Effector CD8-positive, alpha-beta T cell (primary cell): Measurements from ENCODE around the gene ATP5MC3.
A peak's percentile ranks its signal among the peaks of the same experiment; 100 is the strongest.

Experiments used
- DNase-seq: peaks from one replicate; lab custom pipeline; 2025; lab: John Stamatoyannopoulos, UW

The ATP5MC3 gene

DNA sequence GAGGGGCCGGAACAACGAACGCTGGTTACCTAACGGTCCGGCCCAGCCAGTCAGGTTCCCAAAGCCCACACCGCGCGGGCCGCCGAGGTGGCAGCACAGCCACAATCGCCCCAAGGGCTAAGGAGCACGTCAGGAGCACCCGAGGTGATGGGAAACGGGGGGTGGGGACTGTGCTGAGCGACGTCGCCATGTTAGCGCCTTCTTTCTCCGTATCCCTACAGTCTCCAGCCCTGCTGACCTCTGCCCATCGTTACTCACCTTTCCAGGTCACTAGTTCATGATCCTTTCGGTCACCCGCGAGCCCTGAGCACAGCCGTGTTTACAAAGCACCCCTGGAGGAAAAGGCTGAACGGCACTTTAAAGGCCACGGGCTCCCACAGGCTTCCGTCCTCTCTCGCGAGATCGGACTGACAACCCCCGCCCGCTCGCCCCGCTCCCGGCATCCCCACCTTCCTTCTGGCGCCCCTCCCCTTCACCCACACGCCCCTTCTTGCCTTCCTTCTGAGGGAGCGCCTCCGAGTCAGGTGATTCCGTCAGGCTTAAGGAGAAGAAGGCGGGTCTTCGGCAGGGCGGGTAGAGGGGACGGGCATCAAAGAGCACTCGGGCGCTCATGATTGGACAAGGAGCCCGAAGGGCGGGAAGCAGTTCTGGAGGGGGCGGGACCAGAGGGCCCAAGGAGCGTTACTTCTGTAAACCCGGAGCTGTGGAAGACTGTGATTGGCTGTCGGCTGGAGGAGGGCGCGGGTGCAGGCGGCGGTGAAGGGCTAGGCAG lies 13.5 kb downstream of the ATP5MC3 start, which contains the start of gene ATF2:
Gene ATF2, minus strand, starts transcription at position 412 of the 772 bp plus-strand sequence. CDS start 31,760 bp downstream, outside the sequence.
- DNase-seq, result peak; percentile 97

DNA sequence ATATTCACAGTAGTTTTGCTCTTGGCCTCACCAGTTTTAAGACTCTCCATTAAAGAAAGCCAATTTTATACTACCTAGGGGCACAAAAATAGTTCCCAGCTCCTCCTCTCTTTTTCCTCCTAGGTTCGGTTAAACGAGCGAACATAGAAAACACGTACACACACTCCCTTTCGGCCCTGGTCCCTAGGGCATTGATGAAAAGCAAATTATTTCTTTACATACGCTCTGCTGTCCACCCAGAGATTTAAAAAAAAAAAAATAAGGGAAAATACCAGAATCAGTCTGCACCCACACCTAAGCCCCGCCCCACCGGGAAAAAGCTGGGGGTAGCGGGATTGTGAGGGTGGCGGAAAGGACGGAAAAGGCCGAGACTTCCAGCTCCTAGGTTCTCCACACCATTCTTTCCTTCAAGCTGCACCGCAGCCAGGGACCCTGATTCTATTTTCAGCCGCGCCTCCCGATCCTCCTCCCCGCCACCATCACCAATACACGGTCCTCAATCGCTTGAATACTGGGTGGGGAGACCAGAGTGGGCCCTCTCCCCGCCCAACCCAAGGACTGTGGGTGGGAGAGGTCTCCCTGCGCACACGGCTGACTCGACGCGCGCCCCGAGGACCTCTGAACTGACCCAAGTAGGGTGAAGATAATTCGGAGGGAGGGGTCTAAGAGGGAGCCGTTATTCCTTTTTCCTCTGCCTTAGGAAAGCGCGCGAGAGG lies 14.3 kb downstream of the ATP5MC3 start:
- no peak for DNase-seq

DNA sequence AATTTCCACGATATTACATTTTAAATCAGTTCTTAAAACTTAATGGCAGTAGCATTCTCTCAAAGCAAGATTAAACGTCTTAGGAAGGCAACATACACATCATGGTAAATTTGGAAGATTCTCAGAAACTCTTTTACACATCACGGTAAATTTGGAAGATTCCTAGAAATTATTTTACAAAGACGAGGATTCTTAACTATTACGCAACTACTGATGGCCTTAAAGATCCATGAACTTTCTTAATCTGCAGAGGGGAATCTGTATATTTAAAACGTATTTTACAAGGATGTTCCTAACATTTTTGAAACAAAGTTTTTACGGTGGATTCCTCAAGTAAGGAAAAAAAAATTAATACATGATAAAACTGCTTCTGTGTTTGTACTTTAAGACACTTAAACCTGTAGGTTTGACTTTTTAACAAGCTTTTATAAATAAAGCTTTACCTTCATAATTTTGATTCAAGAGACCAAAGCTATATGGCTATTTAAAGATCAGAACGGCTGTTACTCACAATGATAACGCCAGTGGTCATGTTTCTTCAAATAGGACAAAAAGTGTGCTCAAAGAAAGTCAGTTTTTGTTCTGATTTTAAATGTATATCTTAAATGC lies 15.2 kb downstream of the ATP5MC3 start:
- no peak for DNase-seq

GRCh38 chr2:175164235-175164634 lies 17.3 kb downstream of the ATP5MC3 start:
- DNase-seq, result no peak

DNA sequence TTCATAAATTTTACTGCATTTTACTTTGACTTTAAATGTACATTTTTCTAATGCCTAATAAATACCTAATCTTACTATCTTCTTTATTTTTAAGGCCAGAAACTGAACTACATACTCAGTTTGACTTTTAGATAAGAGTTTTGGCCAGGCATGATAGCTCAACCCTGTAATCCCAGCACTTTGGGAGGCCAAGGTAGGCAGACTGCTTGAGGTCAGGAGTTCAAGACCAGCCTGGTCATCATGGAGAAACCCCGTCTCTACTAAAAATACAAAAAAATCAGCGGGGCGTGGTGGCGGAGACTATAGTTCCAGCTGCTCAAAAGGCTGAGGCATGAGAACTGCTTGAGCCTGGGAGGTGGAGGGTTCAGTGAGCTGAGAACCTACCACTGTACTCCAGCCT lies 22.6 kb downstream of the ATP5MC3 start:
- no peak for DNase-seq

DNA sequence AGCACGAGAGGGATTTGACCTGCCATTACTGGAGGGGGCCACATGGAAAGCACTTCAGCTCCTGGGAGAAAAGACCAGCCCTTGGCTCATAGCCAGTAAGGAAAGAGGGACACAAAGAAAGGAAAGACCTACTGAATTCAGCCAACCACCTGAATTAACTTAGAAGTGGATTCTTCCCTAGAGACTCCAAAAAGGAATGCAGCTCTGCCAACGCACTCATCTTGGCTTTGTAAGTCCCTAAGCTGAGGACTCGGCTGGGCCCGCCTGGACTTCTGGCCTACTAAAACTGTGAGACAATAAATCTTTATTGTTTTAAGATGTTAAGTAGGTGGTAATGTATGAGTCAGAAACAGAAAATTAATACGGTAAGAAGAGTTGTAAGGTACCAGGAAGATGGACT lies 25.0 kb downstream of the ATP5MC3 start:
- no peak for DNase-seq

DNA sequence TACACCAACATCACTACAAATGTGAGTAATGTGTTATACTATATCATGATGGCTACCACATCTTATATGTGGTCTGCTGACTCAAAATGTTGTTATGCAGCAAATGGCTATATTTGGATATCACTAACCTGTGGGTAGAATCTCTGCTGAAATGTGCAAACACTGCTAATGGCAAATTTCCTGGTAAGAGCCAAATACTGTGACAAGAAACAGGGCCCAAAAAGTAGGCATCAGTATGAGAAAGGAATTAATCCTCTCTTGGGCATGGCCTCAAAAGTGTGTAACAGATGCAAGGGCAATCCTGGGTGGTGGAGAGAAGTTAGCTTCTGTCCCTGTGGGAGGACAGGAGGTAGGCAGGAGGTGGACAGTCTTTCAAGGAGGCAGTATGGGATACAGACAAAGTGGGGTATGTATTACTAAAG lies 26.8 kb downstream of the ATP5MC3 start:
- no peak for DNase-seq

DNA sequence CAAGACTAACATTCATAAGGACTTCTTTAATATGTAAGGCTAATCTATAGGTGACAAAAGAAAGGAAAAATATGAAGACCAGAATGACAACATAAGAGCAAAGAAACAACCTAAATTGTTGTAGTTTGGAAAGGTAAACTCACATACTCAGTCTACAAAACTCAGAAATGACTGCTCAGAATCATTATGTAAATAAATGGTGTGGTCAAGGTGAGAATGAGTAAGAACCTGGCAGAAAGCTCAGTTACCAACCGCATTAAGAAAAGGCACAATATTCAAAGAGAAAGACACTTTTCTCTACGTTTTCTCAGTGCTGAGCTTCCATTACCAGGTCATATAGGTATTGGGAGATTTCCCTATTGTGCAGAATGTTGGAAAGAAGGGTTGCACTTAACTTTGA lies 29.3 kb downstream of the ATP5MC3 start:
- DNase-seq, result no peak

- DNase-seq, result no peak
Measured at GRCh38 chr2:175151791-175152190, 29.7 kb downstream of the ATP5MC3 start.

DNA sequence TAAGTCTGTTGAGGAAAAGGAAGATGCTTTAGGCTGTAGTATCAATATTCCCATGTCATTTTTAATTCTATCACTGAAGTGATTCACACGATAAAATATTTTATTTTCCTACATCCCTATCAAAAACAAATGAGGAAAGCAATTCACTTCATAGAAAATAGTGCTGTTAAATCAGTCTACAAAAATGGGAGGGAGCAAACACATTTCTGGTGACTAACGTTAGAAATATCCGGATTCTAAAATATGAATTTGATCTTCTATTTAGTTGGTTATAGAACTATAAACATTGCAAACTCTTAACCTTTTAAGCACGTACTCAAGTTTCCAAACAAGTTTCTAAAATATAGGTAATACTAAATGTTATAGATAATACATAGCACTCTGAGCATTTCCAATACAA lies 34.3 kb downstream of the ATP5MC3 start:
- no peak for DNase-seq

DNA sequence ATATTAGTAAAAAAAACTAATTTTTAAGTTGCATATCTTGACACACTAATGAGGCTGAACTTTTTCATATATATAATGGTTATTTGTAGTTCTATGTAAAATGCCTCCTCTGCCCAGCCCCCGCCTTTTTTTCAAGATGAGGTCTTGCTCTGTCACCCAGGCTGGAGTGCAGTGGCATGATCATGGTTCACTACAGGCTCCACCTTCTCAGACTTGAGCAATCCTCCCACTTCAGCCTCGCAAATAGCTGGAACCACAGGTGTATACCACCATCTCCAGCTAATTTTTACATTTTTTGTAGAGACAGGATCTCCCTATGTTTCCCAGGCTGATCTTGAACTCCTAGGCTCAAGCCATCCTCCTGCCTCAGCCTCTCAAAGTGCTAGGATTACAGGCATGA lies 37.8 kb downstream of the ATP5MC3 start:
- DNase-seq, result no peak

DNA sequence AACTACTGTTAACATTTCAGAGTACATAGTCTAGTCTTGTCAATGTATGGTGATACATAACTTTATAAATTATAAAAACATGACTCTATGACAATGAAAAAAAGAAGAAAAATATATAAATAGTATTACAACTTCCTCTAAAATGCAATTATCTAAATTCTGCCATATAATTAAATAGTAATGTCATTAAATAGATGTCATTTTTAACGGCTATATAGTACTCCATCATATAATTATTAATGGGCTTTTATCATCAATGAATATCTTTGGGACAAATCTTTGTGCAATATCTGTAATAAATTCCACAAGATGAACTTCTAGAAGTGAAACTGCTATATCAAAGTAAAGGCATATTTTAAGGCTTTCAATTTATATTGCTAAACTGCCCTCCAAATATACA lies 38.3 kb downstream of the ATP5MC3 start:
- no peak for DNase-seq

GRCh38 chr2:175140332-175140731 lies 41.2 kb downstream of the ATP5MC3 start:
- no peak for DNase-seq

- no peak for DNase-seq
Measured at GRCh38 chr2:175137793-175138192, 43.7 kb downstream of the ATP5MC3 start.

DNA sequence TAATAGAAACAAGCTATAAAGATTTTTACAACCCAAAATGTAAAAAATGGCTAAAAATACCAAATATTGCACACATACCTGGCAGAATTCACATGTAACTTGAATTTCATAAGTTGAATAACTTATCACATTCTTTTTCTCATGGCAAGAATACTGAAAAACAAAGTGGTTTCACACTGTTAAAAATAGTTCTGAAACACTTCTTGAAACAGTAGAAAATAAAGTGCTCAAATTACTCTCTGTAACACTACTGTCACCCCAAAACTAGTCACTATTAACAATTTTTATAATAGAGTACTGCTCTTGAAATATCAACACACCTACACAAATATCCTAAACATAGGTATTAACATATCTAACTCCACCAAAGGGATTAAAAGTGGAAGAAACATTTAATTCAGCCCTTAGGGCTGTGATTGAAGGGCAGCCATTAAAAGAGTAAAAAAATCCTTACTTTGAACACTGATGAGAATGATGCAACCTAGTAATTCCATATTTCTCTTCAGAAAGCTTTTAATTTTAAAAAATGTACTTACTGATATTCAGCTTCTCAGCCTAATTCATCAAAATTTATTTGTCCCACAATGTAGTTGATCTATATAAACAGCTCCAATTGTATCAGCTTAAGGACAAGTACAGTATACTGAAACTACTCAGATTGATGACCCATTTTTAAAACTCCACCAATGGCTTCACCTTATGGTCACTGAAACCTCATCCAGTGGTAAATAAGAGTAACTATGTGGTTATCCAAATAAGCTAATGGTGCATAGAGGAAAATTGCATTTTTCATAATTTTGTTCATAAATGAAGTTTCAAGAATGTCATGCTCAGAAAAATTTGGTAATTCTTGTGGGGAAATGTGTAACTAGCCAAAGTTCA lies 44.9 kb downstream of the ATP5MC3 start:
- DNase-seq, result no peak

- DNase-seq, result no peak
Measured at GRCh38 chr2:175135862-175136261, 45.6 kb downstream of the ATP5MC3 start.

GRCh38 chr2:175135177-175135576 lies 46.3 kb downstream of the ATP5MC3 start:
- no peak for DNase-seq

DNA sequence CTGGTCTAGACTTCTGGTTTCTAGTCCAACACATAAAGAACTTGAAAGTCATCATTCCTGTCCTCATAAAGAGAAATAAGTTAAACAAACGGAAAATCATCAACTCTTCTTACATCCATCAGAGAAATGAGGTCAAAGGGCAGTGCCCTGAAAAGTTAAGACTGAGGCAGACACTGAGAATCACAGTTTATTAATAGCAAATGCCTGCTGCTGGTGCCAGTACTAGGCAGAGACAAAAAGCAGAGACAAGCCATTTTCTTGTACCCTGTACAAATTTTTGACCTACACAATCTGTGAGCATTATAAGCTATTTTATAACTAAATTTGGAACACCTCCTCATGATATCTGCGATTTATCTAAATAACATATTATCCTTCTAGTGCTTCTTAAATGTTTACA lies 50.3 kb downstream of the ATP5MC3 start:
- no peak for DNase-seq

DNA sequence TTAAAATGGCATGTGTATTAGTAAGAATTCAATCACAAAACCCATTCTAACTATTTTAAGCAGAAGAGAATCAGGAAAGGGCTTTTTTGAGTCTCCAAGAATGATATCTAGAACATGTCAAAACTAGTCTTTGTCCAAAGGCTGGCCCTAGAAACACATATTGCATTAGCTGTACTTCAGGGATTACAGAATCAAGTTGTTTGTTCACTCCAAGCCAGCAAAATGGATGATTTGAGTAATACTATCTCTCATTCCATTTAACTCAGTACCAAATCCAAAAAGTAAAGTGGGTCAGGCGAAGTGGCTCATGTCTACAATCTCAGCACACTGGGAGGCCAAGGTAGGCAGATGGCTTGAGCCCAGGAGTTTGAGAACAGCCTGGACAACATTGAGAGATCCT lies 54.8 kb downstream of the ATP5MC3 start:
- DNase-seq, result no peak
